Gastroesophageal sphincter (tissue), 4 donors: Measurements from ENCODE around the gene PATJ. TPM values are rescaled to one million over a fixed set of nuclear protein-coding genes. Genes with fewer than 3 reads are reported as not detected.

Experiments used
- ATAC-seq: fragments of 150-250 bp; one replicate; pipeline ENCODE4 v1.9.1; 2016; ENCODE audit warnings: mild to moderate bottlenecking, moderate library complexity
- H3K27ac ChIP-seq, 4 donors: fragments of 200-600 bp; sonication (generic) in 3 of 4; 1 replicate in 3 of 4; 2 replicates in 1 of 4; pipeline ENCODE4 v1.5.1; 2016 to 2019
- H3K27me3 ChIP-seq: fragments of 200-600 bp; sonication (generic); one replicate; pipeline ENCODE4 v1.5.1; 2019
- H3K36me3 ChIP-seq, 2 donors: fragments of 200-600 bp; sonication (generic); one replicate each; pipeline ENCODE4 v1.5.1; 2019; ENCODE audit warnings: control low read depth in 1 of 2
- H3K4me1 ChIP-seq, 3 donors: fragments of 200-600 bp; sonication (generic); 1 replicate in 2 of 3; 2 replicates in 1 of 3; pipeline ENCODE4 v1.5.1; 2016 to 2019; ENCODE audit warnings: control low read depth in 2 of 3
- H3K4me3 ChIP-seq, 2 donors: fragments of 200-600 bp; sonication (generic); one replicate each; pipeline ENCODE4 v1.5.1; 2019; ENCODE audit warnings: mild to moderate bottlenecking in 1 of 2, moderate library complexity in 1 of 2
- H3K9me3 ChIP-seq, 3 donors: fragments of 200-600 bp; sonication (generic); one replicate each; pipeline ENCODE4 v1.5.1; 2017 to 2019; ENCODE audit warnings: control low read depth in 2 of 3
- EP300 ChIP-seq: sonication (generic); formaldehyde crosslinking; IDR thresholded peaks from one replicate; pipeline ENCODE4 v1.6.1; 2017; ENCODE audit warnings: antibody characterized with exemption, mild to moderate bottlenecking
- POLR2A ChIP-seq, 2 donors: fragments of 450-650 bp; IDR thresholded peaks; one replicate each; pipeline ENCODE4 v1.6.1; 2017; ENCODE audit warnings: antibody characterized with exemption in 2 of 2, mild to moderate bottlenecking in 2 of 2, moderate library complexity in 1 of 2
- POLR2AphosphoS5 ChIP-seq: sonication (generic); formaldehyde crosslinking; IDR thresholded peaks from one replicate; pipeline ENCODE4 v1.6.1; 2017; ENCODE audit warnings: antibody characterized with exemption
- WGBS, 2 donors: methylation state at CpG; one replicate each; pipeline ENCODE4 v1.1.5; 2018; ENCODE audit warnings: low coverage in 1 of 2; 5-methylcytosine and 5-hydroxymethylcytosine counted together
- total RNA-seq, 4 donors: library from RNA; depleted of rRNA; stranded (reverse); fragments of >200 nt; gene quantifications; one replicate each; pipeline ENCODE4 v1.1.0, GENCODE V29; 2016
- TF ChIP-seq, protein P1 (sequence below), 4 experiments: fragments of 200-600 bp in 2 of 4; fragments of 450-650 bp in 2 of 4; sonication (generic) in 1 of 4; IDR thresholded peaks; one replicate each; pipeline ENCODE4 v1.5.1; 2017 to 2019; ENCODE audit warnings: antibody characterized with exemption in 4 of 4, mild to moderate bottlenecking in 2 of 4, moderate library complexity in 2 of 4

Gene PATJ
- total RNA-seq, 4 donors from 2014 or later, result 34.8 to 59.0 (median 37.1) TPM

DNA sequence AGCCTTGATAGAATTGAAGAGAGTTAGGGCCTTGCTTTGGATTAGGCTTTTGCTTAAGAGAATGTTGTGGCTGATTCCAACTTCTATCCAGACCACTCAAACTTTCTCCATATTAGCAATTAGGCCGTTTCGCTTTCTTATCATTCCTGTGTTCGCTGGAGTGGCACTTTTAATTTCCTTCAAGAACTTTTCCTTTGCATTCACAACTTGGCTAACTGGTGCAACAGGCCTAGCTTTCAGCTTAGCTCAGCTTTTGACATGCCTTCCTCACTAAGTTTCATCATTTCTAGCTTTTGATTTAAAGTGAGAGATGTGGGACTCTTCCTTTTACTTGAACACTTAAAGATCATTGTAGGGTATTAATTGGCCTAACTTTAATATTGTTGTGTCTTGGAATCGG, 268.7 kb downstream of the PATJ start:
- ATAC-seq, result no peak
- H3K27me3 ChIP-seq, result no peaks in the 10 kb centered on the region
- no peaks in the 10 kb centered on the region for H3K4me1 ChIP-seq

GRCh38 chr1:62012095-62012494, 269.8 kb downstream of the PATJ start:
- 65 to 91% methylated on average over 1 of the region's 1 CpG for WGBS, 2 donors
- Histone ChIP-seq H3K36me3 (peaks cover 0 to 2% of the 10 kb centered on the region in 2 donors), H3K27me3 (no peaks in the 10 kb centered on the region), H3K4me3 (no peak overlapping the region), H3K27ac (no peak overlapping the region), H3K9me3 (no peaks in the 10 kb centered on the region), H3K4me1 (no peaks in the 10 kb centered on the region)
- no peak for ATAC-seq
- no peak for TF ChIP-seq POLR2AphosphoS5

More for the DNA sequence above, 268.7 kb downstream of the PATJ start:
- TF ChIP-seq, protein P1, sequence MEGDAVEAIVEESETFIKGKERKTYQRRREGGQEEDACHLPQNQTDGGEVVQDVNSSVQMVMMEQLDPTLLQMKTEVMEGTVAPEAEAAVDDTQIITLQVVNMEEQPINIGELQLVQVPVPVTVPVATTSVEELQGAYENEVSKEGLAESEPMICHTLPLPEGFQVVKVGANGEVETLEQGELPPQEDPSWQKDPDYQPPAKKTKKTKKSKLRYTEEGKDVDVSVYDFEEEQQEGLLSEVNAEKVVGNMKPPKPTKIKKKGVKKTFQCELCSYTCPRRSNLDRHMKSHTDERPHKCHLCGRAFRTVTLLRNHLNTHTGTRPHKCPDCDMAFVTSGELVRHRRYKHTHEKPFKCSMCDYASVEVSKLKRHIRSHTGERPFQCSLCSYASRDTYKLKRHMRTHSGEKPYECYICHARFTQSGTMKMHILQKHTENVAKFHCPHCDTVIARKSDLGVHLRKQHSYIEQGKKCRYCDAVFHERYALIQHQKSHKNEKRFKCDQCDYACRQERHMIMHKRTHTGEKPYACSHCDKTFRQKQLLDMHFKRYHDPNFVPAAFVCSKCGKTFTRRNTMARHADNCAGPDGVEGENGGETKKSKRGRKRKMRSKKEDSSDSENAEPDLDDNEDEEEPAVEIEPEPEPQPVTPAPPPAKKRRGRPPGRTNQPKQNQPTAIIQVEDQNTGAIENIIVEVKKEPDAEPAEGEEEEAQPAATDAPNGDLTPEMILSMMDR (IDR thresholded peaks at IDR 0.05), result no peak
- TF ChIP-seq EP300 (no peak), POLR2A (IDR thresholded peaks at IDR 0.05) (no peak), POLR2AphosphoS5 (no peak)
- no peak overlapping the region for H3K4me3 ChIP-seq
- H3K27ac ChIP-seq, result no peak overlapping the region
- no peaks in the 10 kb centered on the region for H3K9me3 ChIP-seq
- peaks cover 0 to 8% of the 10 kb centered on the region in 2 donors for H3K36me3 ChIP-seq
- WGBS, 2 donors, result 61 to 100% methylated on average over 2 to 3 of the region's 4 CpGs

- WGBS, 2 donors, result 69% methylated on average over 6 of the region's 6 CpGs
- H3K27me3 ChIP-seq, result no peaks in the 10 kb centered on the region
- H3K27ac ChIP-seq, result no peak overlapping the region
These were observed 270.6 kb downstream of the PATJ start for GRCh38 chr1:62012836-62013235.

DNA sequence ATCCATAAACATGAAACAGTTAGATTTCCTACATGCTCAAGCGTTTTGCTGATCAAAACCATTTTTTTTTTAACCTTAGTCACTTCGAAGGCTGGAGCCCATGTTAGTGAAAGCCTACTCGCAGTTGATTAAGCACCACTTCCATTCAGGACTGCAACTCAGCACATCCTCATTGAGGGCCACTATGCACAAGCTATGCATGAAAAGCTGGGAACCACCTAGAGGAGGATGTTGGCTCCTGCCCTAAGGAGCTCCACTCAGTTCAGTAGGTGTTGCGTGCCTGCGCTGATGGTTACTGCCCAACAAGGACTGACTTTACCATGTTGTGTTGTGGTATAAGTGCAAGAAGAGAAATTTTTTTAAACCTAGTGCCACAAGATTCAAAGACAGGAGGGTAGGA, 271.0 kb downstream of the PATJ start:
- 43 to 77% methylated on average over 1 to 2 of the region's 5 CpGs for WGBS, 2 donors
- H3K27ac ChIP-seq, result no peak overlapping the region
- H3K36me3 ChIP-seq, result no peaks in the 10 kb centered on the region
- no peak overlapping the region for H3K4me3 ChIP-seq
- TF ChIP-seq, protein P1 (IDR thresholded peaks at IDR 0.05), result no peak
- no peak for TF ChIP-seq EP300
- TF ChIP-seq POLR2A (IDR thresholded peaks at IDR 0.05), result no peak
- no peak for TF ChIP-seq POLR2AphosphoS5
- no peak for ATAC-seq
- no peaks in the 10 kb centered on the region for H3K4me1 ChIP-seq
- H3K27me3 ChIP-seq, result no peaks in the 10 kb centered on the region
- H3K9me3 ChIP-seq, result no peaks in the 10 kb centered on the region

More at GRCh38 chr1:62012836-62013235, 270.6 kb downstream of the PATJ start:
- Histone ChIP-seq H3K4me1 (no peaks in the 10 kb centered on the region), H3K4me3 (no peak overlapping the region), H3K36me3 (no peaks in the 10 kb centered on the region), H3K9me3 (no peaks in the 10 kb centered on the region)
- TF ChIP-seq, protein P1 (IDR thresholded peaks at IDR 0.05), result no peak
- TF ChIP-seq POLR2A (IDR thresholded peaks at IDR 0.05) (no peak), EP300 (no peak), POLR2AphosphoS5 (no peak)
- ATAC-seq, result no peak

- Histone ChIP-seq H3K9me3 (no peaks in the 10 kb centered on the region), H3K36me3 (no peaks in the 10 kb centered on the region), H3K4me3 (no peak overlapping the region), H3K27ac (no peak overlapping the region), H3K4me1 (no peaks in the 10 kb centered on the region), H3K27me3 (no peaks in the 10 kb centered on the region)
- ATAC-seq, result no peak
- 80 to 88% methylated on average over 6 of the region's 6 CpGs for WGBS, 2 donors
- no peak for TF ChIP-seq POLR2A (IDR thresholded peaks at IDR 0.05)
- no peak for TF ChIP-seq POLR2AphosphoS5
- TF ChIP-seq, protein P1 (IDR thresholded peaks at IDR 0.05), result no peak
- no peak for TF ChIP-seq EP300
These were observed 280.2 kb downstream of the PATJ start for GRCh38 chr1:62022382-62022983.
